ENCODE results near the gene MYOC. TPM values are rescaled to one million over a fixed set of nuclear protein-coding genes. Genes with fewer than 3 reads are reported as not detected.
"Not testable (repeated sequence)": the region's sequence is repeated elsewhere in the genome, so short reads cannot be mapped to it uniquely, and the experiment has no call there.

Gene MYOC
- total RNA-seq (1 to 10 TPM in 9 of 10 donors, under 1 TPM in 1; 0.93 to 7.5 (median 2.7) TPM), polyA plus RNA-seq (1 to 10 TPM in 1 of 2 donors, under 1 TPM in 1; 0.80 to 3.7 TPM)
- long read RNA-seq, donor 1, transcript MYOC-201 (3 exons, 2,095 nt): major isoform, 15 of 16 reads
- long read RNA-seq, donor 1, partial matches to known transcripts: 0 of 16 reads
- long read RNA-seq, donor 1, other reads (novel, unspliced or antisense): 1 of 16 reads
- long read RNA-seq, donor 2, partial matches to known transcripts: 0 of 4 reads
- long read RNA-seq, donor 2, other reads (novel, unspliced or antisense): 0 of 4 reads
- long read RNA-seq, donor 3, transcript MYOC-201 (3 exons, 2,095 nt): major isoform, 12 of 12 reads
- long read RNA-seq, donor 3, partial matches to known transcripts: 0 of 12 reads
- long read RNA-seq, donor 3, other reads (novel, unspliced or antisense): 0 of 12 reads

DNA sequence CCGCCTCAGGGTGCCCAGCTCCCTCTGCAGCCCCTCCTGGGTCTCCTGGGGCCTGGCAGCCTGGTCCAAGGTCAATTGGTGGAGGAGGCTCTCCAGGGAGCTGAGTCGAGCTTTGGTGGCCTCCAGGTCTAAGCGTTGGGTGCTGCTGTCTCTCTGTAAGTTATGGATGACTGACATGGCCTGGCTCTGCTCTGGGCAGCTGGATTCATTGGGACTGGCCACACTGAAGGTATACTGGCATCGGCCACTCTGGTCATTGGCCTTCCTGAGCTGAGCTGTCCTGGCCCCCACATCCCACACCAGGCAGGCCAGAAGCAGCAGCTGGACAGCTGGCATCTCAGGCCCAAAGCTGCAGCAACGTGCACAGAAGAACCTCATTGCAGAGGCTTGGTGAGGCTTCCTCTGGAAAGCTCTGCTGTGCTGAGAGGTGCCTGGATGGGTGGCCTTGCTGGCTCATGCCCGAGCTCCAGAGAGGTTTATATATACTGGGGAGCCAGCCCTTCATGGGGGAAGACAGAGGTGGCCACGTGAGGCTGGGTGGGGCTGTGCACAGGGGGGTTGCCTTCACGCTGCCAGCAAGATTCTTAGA, at the start of gene MYOC:
TSS of gene MYOC (minus strand) at position 455 of the 589 bp plus-strand sequence. CDS start at position 378, 77 bp downstream.
- H3K27me3 ChIP-seq: no peaks in the 10 kb centered on the region
- no peak within 1 kb of the TSS for H3K4me3 ChIP-seq
- peaks cover 10 to 65% (median 37%) of the 10 kb centered on the region in 9 donors for H3K4me1 ChIP-seq
- WGBS, 2 donors: 56 to 64% methylated on average over 8 of the region's 8 CpGs
- DNase-seq: no peak
- H3K36me3 ChIP-seq: no peaks in the 10 kb centered on the region
- intact Hi-C loops (cut with DNase I): no loop called here
- ATAC-seq: peak in 1 of 8 donors; percentile 36
- no peaks in the 10 kb centered on the region for H3K9me3 ChIP-seq
- TF ChIP-seq CTCF (IDR thresholded peaks at IDR 0.05): no peak
- peak within 1 kb of the TSS in 8 of 10 donors; percentile 29 to 94 (median 79) for H3K27ac ChIP-seq

DNA sequence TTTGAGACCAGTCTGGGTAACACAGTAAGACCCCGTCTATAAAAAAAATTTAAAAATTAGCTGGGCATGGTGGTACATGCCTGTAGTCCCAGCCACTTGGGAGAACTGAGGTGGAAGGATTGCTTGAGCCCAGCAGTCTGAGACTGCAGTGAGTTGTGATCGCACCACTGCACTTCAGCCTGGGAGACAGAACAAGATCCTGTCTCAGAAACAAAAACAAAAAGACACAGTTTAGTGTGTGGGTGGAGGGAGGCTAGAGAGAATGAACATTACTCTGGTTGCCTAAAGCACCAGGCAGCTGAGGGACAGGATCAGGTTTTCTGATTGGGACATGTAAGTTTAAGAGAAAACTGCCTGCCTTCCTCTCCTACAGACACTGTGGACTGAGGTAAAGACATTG, 47.0 kb upstream of the MYOC start:
- H3K4me1 ChIP-seq: no peaks in the 10 kb centered on the region
- WGBS, 2 donors: 85 to 88% methylated on average over 2 of the region's 2 CpGs
- TF ChIP-seq CTCF (IDR thresholded peaks at IDR 0.05): no peak
- intact Hi-C loops (cut with DNase I): no loop called here
- no peak for DNase-seq
- H3K4me3 ChIP-seq: no peak overlapping the region
- no peaks in the 10 kb centered on the region for H3K27me3 ChIP-seq
- peaks cover 0 to 13% (median 0%) of the 10 kb centered on the region in 11 donors for H3K9me3 ChIP-seq
- H3K36me3 ChIP-seq: peaks cover 0 to 50% (median 11%) of the 10 kb centered on the region in 9 donors
- H3K27ac ChIP-seq: no peak overlapping the region
- ATAC-seq: no peak

DNA sequence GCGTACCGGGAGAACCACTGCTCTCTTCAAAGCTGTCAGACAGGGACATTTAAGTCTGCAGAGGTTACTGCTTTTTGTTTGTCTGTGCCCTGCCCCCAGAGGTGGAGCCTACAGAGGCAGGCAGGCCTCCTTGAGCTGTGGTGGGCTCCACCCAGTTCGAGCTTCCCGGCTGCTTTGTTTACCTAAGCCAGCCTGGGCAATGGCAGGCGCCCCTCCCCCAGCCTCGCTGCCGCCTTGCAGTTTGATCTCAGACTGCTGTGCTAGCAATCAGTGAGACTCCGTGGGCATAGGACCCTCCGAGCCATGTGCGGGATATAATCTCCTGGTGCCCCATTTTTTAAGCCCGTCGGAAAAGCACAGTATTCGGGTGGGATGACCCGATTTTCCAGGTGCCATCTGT, 43.3 kb upstream of the MYOC start:
- intact Hi-C loops (cut with DNase I); DNase-seq: not testable (repeated sequence)
- WGBS, 2 donors: 88 to 98% methylated on average over 9 to 14 of the region's 14 CpGs

DNA sequence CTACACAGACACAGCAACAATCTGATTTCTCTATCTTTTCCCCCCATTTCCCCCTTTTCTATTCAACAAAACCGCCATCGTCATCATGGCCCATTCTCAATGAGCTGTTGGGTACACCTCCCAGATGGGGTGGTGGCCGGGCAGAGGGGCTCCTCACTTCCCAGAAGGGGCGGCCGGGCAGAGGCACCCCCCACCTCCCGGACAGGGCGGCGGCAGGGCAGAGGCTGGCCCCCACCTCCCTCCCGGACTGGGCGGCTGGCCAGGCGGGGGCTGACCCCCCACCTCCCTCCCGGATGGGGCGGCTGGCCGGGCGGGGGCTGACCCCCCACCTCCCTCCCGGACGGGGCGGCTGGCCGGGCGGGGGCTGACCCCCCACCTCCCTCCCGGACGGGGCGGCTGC, 41.1 kb upstream of the MYOC start:
- 96 to 97% methylated on average over 12 of the region's 23 CpGs for WGBS, 2 donors
- ATAC-seq; H3K36me3 ChIP-seq; H3K4me3 ChIP-seq; DNase-seq; H3K4me1 ChIP-seq; H3K27ac ChIP-seq; intact Hi-C loops (cut with DNase I); H3K27me3 ChIP-seq: not testable (repeated sequence)
- peaks cover 0 to 19% (median 0%) of the 10 kb centered on the region in 11 donors for H3K9me3 ChIP-seq

More for the DNA sequence above, 43.3 kb upstream of the MYOC start:
- Histone ChIP-seq H3K9me3 (peaks cover 0 to 18% (median 0%) of the 10 kb centered on the region in 11 donors), H3K36me3 (peaks cover 0 to 18% (median 0%) of the 10 kb centered on the region in 9 donors)
- not testable (repeated sequence) for ATAC-seq, H3K4me3 ChIP-seq, H3K27me3 ChIP-seq, H3K4me1 ChIP-seq, H3K27ac ChIP-seq

DNA sequence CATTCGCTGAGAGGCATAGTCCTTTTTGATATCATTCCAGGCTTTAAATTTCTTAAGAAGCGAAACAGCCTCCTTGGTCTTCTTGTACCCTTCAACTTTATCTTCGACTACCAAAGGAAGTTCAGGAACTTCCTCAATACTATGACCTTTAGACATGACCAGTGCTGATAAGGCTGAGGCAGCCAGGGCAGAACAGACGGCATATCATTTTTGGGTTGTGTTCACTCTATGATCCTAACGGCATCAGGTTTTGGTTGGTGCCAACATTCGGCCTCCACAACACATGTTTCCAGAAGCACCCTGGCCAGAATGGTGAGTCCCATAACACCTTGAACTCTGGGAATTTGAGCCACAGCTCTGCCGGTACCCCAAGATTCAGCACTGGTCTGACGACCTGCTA, 31.4 kb upstream of the MYOC start:
- H3K27ac ChIP-seq: no peak overlapping the region
- H3K27me3 ChIP-seq: no peaks in the 10 kb centered on the region
- no peak overlapping the region for H3K4me3 ChIP-seq
- no peak for DNase-seq
- peaks cover 0 to 7% (median 0%) of the 10 kb centered on the region in 11 donors for H3K9me3 ChIP-seq
- TF ChIP-seq CTCF (IDR thresholded peaks at IDR 0.05): no peak
- intact Hi-C loops (cut with DNase I): no loop called here
- no peaks in the 10 kb centered on the region for H3K36me3 ChIP-seq
- WGBS, 2 donors: 61 to 83% methylated on average over 8 of the region's 8 CpGs
- no peaks in the 10 kb centered on the region for H3K4me1 ChIP-seq
- no peak for ATAC-seq

Data from heart right ventricle (tissue), 16 donors.